Neural cell (in vitro differentiated cells): ENCODE results near the gene CSGALNACT2. TPM values are rescaled to one million over a fixed set of nuclear protein-coding genes. Genes with fewer than 3 reads are reported as not detected.

ENCODE experiments used
- H2AFZ ChIP-seq: fragments of 200-600, 300-800 bp; sonication (generic), shearing (Covaris generic); 2 replicates; pipeline ENCODE4 v1.6.0; 2014; ENCODE audit warnings: low read depth, mild to moderate bottlenecking, antibody characterized with exemption, low read length, moderate library complexity
- H3F3A ChIP-seq: fragments of 200-600 bp; shearing (Covaris generic); 2 replicates; pipeline ENCODE4 v1.6.1; 2016; ENCODE audit warnings: mild to moderate bottlenecking, moderate library complexity, mixed read lengths, antibody characterized with exemption, low read length; ENCODE audit not compliant: insufficient read depth, poor library complexity, severe bottlenecking
- H3K27ac ChIP-seq: fragments of 200-600, 300-800 bp; sonication (generic), shearing (Covaris generic); 2 replicates; pipeline ENCODE4 v1.5.1; 2014; ENCODE audit warnings: mild to moderate bottlenecking, low read length, moderate library complexity
- H3K27me3 ChIP-seq: fragments of 300-800, 200-600 bp; sonication (generic), shearing (Covaris generic); 2 replicates; pipeline ENCODE4 v1.6.0; 2014; ENCODE audit warnings: mild to moderate bottlenecking, low read depth, low read length, moderate library complexity; ENCODE audit not compliant: insufficient read depth
- H3K36me3 ChIP-seq: fragments of 300-800, 200-600 bp; sonication (generic), shearing (Covaris generic); 2 replicates; pipeline ENCODE4 v1.5.1; 2014; ENCODE audit warnings: mild to moderate bottlenecking, antibody characterized with exemption, low read length, moderate library complexity; ENCODE audit not compliant: insufficient read depth
- H3K4me2 ChIP-seq: fragments of 300-800, 200-600 bp; sonication (generic), shearing (Covaris generic); 2 replicates; pipeline ENCODE4 v1.6.0; 2014; ENCODE audit warnings: mild to moderate bottlenecking, low read length
- H3K4me3 ChIP-seq: fragments of 300-800, 200-600 bp; sonication (generic), shearing (Covaris generic); 2 replicates; pipeline ENCODE4 v1.5.1; 2014; ENCODE audit warnings: mild to moderate bottlenecking, low read length, moderate library complexity
- H3K79me2 ChIP-seq: fragments of 200-600 bp; shearing (Covaris generic); replicated peaks from 2 replicates; pipeline ENCODE4 v1.6.0; 2014; ENCODE audit warnings: mild to moderate bottlenecking, low read length, moderate library complexity; ENCODE audit not compliant: insufficient read depth
- H3K9ac ChIP-seq: fragments of 300-800, 200-600 bp; sonication (generic), shearing (Covaris generic); 2 replicates; pipeline ENCODE4 v1.6.1; 2016; ENCODE audit warnings: mild to moderate bottlenecking, low read length, mixed read lengths
- H3K9me2 ChIP-seq: fragments of 200-600 bp; shearing (Covaris generic); 2 replicates; pipeline ENCODE4 v1.6.1; 2016; ENCODE audit warnings: mild to moderate bottlenecking, low read length, mixed read lengths; ENCODE audit not compliant: insufficient read depth
- H3K9me3 ChIP-seq: fragments of 200-600, 300-800 bp; sonication (generic), shearing (Covaris generic); 2 replicates; pipeline ENCODE4 v1.6.1; 2016; ENCODE audit warnings: mild to moderate bottlenecking, mixed run types, low read length, moderate library complexity, mixed read lengths
- H4K20me1 ChIP-seq: fragments of 200-600 bp; shearing (Covaris generic); 2 replicates; pipeline ENCODE4 v1.6.1; 2016; ENCODE audit warnings: mild to moderate bottlenecking, mixed run types; ENCODE audit not compliant: insufficient read depth
- EP300 ChIP-seq: fragments of 450-650 bp; conservative IDR thresholded peaks from 2 replicates; pipeline ENCODE4 v1.6.1; 2014; ENCODE audit warnings: antibody characterized with exemption, mild to moderate bottlenecking, moderate library complexity; ENCODE audit not compliant: poor library complexity, severe bottlenecking
- EZH2 ChIP-seq: fragments of 200-600, 300-800 bp; shearing (Covaris generic), sonication (generic); IDR thresholded peaks from 2 replicates; pipeline ENCODE4 v1.6.1; 2014; ENCODE audit warnings: antibody characterized with exemption, low read length, borderline replicate concordance, mild to moderate bottlenecking; ENCODE audit not compliant: insufficient read depth, poor library complexity, severe bottlenecking
- MXI1 ChIP-seq: fragments of 450-650 bp; conservative IDR thresholded peaks from 2 replicates; pipeline ENCODE4 v1.6.1; 2014; ENCODE audit warnings: antibody characterized with exemption, mild to moderate bottlenecking; ENCODE audit not compliant: poor library complexity, severe bottlenecking
- POLR2AphosphoS5 ChIP-seq: IDR thresholded peaks from 2 replicates; pipeline ENCODE4 v1.6.1; 2012
- RAD21 ChIP-seq: fragments of 450-650 bp; conservative IDR thresholded peaks from 2 replicates; pipeline ENCODE4 v1.6.1; 2014; ENCODE audit warnings: antibody characterized with exemption, mild to moderate bottlenecking, moderate library complexity
- REST ChIP-seq: IDR thresholded peaks from 2 replicates; pipeline ENCODE4 v1.6.1; 2012; ENCODE audit warnings: borderline replicate concordance
- SMC3 ChIP-seq: fragments of 450-650 bp; conservative IDR thresholded peaks from 2 replicates; pipeline ENCODE4 v1.6.1; 2014; ENCODE audit warnings: antibody characterized with exemption, mild to moderate bottlenecking, moderate library complexity; ENCODE audit not compliant: poor library complexity
- TAF1 ChIP-seq: IDR thresholded peaks from 2 replicates; pipeline ENCODE4 v1.6.1; 2012; ENCODE audit warnings: low read depth
- polyA plus RNA-seq: library from polyadenylated mRNA; depleted of rRNA; stranded (reverse); fragments of >200 nt; gene quantifications from 2 replicates; pipeline ENCODE4 v1.2.3, GENCODE V29; 2014
- TF ChIP-seq, protein P1 (sequence below): fragments of 450-650 bp; IDR thresholded peaks from 2 replicates; pipeline ENCODE4 v1.5.1; 2014; ENCODE audit warnings: antibody characterized with exemption, mild to moderate bottlenecking, moderate library complexity; ENCODE audit not compliant: poor library complexity, severe bottlenecking

The CSGALNACT2 gene
- polyA plus RNA-seq, 1 donor from 2014 or later, result 20.7 TPM

GRCh38 chr10:43226851-43227845 lies 88.9 kb downstream of the CSGALNACT2 start:
- no peak overlapping the region for H3K27ac ChIP-seq
- TF ChIP-seq MXI1, result no peak
- TF ChIP-seq SMC3, result no peak
- TF ChIP-seq EP300, result no peak
- TF ChIP-seq, protein P1, sequence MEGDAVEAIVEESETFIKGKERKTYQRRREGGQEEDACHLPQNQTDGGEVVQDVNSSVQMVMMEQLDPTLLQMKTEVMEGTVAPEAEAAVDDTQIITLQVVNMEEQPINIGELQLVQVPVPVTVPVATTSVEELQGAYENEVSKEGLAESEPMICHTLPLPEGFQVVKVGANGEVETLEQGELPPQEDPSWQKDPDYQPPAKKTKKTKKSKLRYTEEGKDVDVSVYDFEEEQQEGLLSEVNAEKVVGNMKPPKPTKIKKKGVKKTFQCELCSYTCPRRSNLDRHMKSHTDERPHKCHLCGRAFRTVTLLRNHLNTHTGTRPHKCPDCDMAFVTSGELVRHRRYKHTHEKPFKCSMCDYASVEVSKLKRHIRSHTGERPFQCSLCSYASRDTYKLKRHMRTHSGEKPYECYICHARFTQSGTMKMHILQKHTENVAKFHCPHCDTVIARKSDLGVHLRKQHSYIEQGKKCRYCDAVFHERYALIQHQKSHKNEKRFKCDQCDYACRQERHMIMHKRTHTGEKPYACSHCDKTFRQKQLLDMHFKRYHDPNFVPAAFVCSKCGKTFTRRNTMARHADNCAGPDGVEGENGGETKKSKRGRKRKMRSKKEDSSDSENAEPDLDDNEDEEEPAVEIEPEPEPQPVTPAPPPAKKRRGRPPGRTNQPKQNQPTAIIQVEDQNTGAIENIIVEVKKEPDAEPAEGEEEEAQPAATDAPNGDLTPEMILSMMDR, result no peak
- no peak for TF ChIP-seq POLR2AphosphoS5
- TF ChIP-seq EZH2, result no peak
- no peak for TF ChIP-seq REST
- no peak for TF ChIP-seq RAD21
- TF ChIP-seq TAF1, result no peak
- H3K9me3 ChIP-seq, result no peaks in the 10 kb centered on the region
- no peak overlapping the region for H3K9ac ChIP-seq
- no peak overlapping the region for H2AFZ ChIP-seq
- H3K36me3 ChIP-seq, result no peaks in the 10 kb centered on the region
- no peaks in the 10 kb centered on the region for H4K20me1 ChIP-seq
- no peaks in the 10 kb centered on the region for H3K79me2 ChIP-seq
- no peak overlapping the region for H3K4me3 ChIP-seq
- H3K27me3 ChIP-seq, result peaks cover 42% of the 10 kb centered on the region
- no peaks in the 10 kb centered on the region for H3F3A ChIP-seq
- no peak overlapping the region for H3K4me2 ChIP-seq
- H3K9me2 ChIP-seq, result no peaks in the 10 kb centered on the region

- Histone ChIP-seq H3K79me2 (no peaks in the 10 kb centered on the region), H3K27me3 (peaks cover 42% of the 10 kb centered on the region), H3K4me3 (peak overlapping the region; percentile 57), H3K27ac (no peak overlapping the region), H3K9ac (no peak overlapping the region), H4K20me1 (no peaks in the 10 kb centered on the region), H3K36me3 (no peaks in the 10 kb centered on the region), H3K9me2 (no peaks in the 10 kb centered on the region), H3K4me2 (no peak overlapping the region), H2AFZ (no peak overlapping the region), H3F3A (no peaks in the 10 kb centered on the region), H3K9me3 (no peaks in the 10 kb centered on the region)
- TF ChIP-seq, protein P1, result no peak
- no peak for TF ChIP-seq MXI1
- no peak for TF ChIP-seq RAD21
- no peak for TF ChIP-seq POLR2AphosphoS5
- no peak for TF ChIP-seq SMC3
- no peak for TF ChIP-seq EP300
- TF ChIP-seq TAF1, result no peak
- no peak for TF ChIP-seq REST
- TF ChIP-seq EZH2, result no peak
These were observed 89.9 kb downstream of the CSGALNACT2 start for GRCh38 chr10:43227911-43228782.
